CD14-positive monocyte (primary cell): Measurements from ENCODE around the gene GTPBP4. TPM values are rescaled to one million over a fixed set of nuclear protein-coding genes. Genes with fewer than 3 reads are reported as not detected.

Experiments
- DNase-seq, 3 donors: peaks; one replicate each; pipeline ENCODE4 v3.0.0-alpha.2; 2011 to 2022
- H2AFZ ChIP-seq: 2 replicates; pipeline ENCODE4 v1.6.0; 2012; ENCODE audit warnings: mild to moderate bottlenecking, low read depth, low read length, inconsistent platforms; ENCODE audit not compliant: insufficient read depth, poor library complexity, severe bottlenecking
- H3K27ac ChIP-seq, 2 donors: 1 replicate in 1 of 2; 2 replicates in 1 of 2; pipeline ENCODE4 v1.5.1; 2012 to 2013; ENCODE audit warnings: low read length in 2 of 2, control low read depth in 1 of 2, inconsistent platforms in 1 of 2, low read depth in 1 of 2, mild to moderate bottlenecking in 1 of 2
- H3K27me3 ChIP-seq, 2 donors: one replicate each; pipeline versions ENCODE4 v1.6.0 to v1.6.1; 2011 to 2013; ENCODE audit warnings: low read length in 2 of 2; ENCODE audit not compliant: control insufficient read depth in 2 of 2, insufficient read depth in 2 of 2
- H3K36me3 ChIP-seq, 2 donors: replicated peaks in 1 of 2; 1 replicate in 1 of 2; 2 replicates in 1 of 2; pipeline versions ENCODE4 v1.5.1 to v1.6.1; 2012 to 2013; ENCODE audit warnings: low read length in 2 of 2, control low read depth in 1 of 2, inconsistent platforms in 1 of 2, mild to moderate bottlenecking in 1 of 2; ENCODE audit not compliant: insufficient read depth in 2 of 2, control insufficient read depth in 1 of 2
- H3K4me1 ChIP-seq, 2 donors: 1 replicate in 1 of 2; 2 replicates in 1 of 2; pipeline versions ENCODE4 v1.5.1 to v1.6.1; 2012 to 2013; ENCODE audit warnings: low read length in 2 of 2, control low read depth in 1 of 2, inconsistent platforms in 1 of 2, mild to moderate bottlenecking in 1 of 2, moderate library complexity in 1 of 2; ENCODE audit not compliant: insufficient read depth in 2 of 2, control insufficient read depth in 1 of 2
- H3K4me2 ChIP-seq: replicated peaks from 2 replicates; pipeline ENCODE3; 2012; ENCODE audit warnings: low read length, moderate library complexity, mild to moderate bottlenecking; ENCODE audit not compliant: poor library complexity, severe bottlenecking; ENCODE audit errors: extremely low read depth
- H3K4me3 ChIP-seq, 3 experiments: fragments of 200-600 bp in 1 of 3; sonication (generic) in 1 of 3; replicated peaks in 1 of 3; 1 replicate in 2 of 3; 2 replicates in 1 of 3; pipeline ENCODE4 v1.5.1; 2011 to 2013; ENCODE audit warnings: low read length in 3 of 3, mild to moderate bottlenecking in 3 of 3, control low read depth in 2 of 3, low read depth in 2 of 3, inconsistent platforms in 1 of 3, moderate library complexity in 1 of 3
- H3K79me2 ChIP-seq: 2 replicates; pipeline ENCODE4 v1.6.0; 2012; ENCODE audit warnings: mild to moderate bottlenecking, control low read depth, inconsistent platforms, low read length, moderate library complexity; ENCODE audit not compliant: insufficient read depth
- H3K9ac ChIP-seq: 2 replicates; pipeline ENCODE4 v1.6.0; 2017; ENCODE audit warnings: low read length, mild to moderate bottlenecking; ENCODE audit not compliant: insufficient read depth, poor library complexity, severe bottlenecking
- H3K9me3 ChIP-seq, 2 donors: replicated peaks in 1 of 2; 1 replicate in 1 of 2; 2 replicates in 1 of 2; pipeline versions ENCODE4 v1.5.1 to v1.6.1; 2012 to 2013; ENCODE audit warnings: low read length in 2 of 2, control low read depth in 1 of 2; ENCODE audit not compliant: control insufficient read depth in 1 of 2, insufficient read depth in 1 of 2
- H4K20me1 ChIP-seq: 2 replicates; pipeline ENCODE4 v1.6.0; 2012; ENCODE audit warnings: mild to moderate bottlenecking, low read length, control low read depth, moderate library complexity; ENCODE audit not compliant: insufficient read depth
- H3K27ac Mint-ChIP-seq, 7 donors: one replicate each; pipeline ENCODE4 v1.8.0; 2020; ENCODE audit warnings: mild to moderate bottlenecking in 7 of 7, mixed read lengths in 7 of 7, moderate library complexity in 6 of 7, inconsistent platforms in 2 of 7
- H3K27me3 Mint-ChIP-seq, 3 donors: one replicate each; pipeline ENCODE4 v1.8.0; 2021 to 2022; ENCODE audit warnings: low read depth in 3 of 3, mild to moderate bottlenecking in 3 of 3, mixed read lengths in 3 of 3, moderate library complexity in 3 of 3, inconsistent platforms in 1 of 3
- H3K36me3 Mint-ChIP-seq, 2 donors: one replicate each; pipeline ENCODE4 v1.8.0; 2020; ENCODE audit warnings: mixed read lengths in 2 of 2, inconsistent platforms in 1 of 2, mild to moderate bottlenecking in 1 of 2
- H3K4me1 Mint-ChIP-seq: one replicate; pipeline ENCODE4 v1.8.0; 2020; ENCODE audit warnings: mild to moderate bottlenecking, mixed read lengths
- H3K4me3 Mint-ChIP-seq, 2 donors: one replicate each; pipeline ENCODE4 v1.8.0; 2020; ENCODE audit warnings: mild to moderate bottlenecking in 2 of 2, mixed read lengths in 2 of 2, moderate library complexity in 1 of 2
- H3K9me3 Mint-ChIP-seq, 7 donors: one replicate each; pipeline ENCODE4 v1.8.0; 2020 to 2022; ENCODE audit warnings: mixed read lengths in 7 of 7, mild to moderate bottlenecking in 6 of 7, moderate library complexity in 6 of 7, inconsistent platforms in 2 of 7
- WGBS: methylation state at CpG from one replicate; pipeline ENCODE4 v1.1.5; 2013; ENCODE audit warnings: missing lambda C conversion rate; ENCODE audit not compliant: insufficient coverage; 5-methylcytosine and 5-hydroxymethylcytosine counted together
- intact Hi-C, 2 donors: fragments of 100-400 bp; cut with micrococcal nuclease; formaldehyde crosslinking; loops; one replicate each; pipeline versions ENCODE4 v1.15.0 to v1.15.1; 2023
- polyA plus RNA-seq, 3 donors: library from polyadenylated mRNA; depleted of rRNA in 1 of 3; unstranded in 2 of 3; stranded (reverse) in 1 of 3; fragments of 300-500 nt in 2 of 3; fragments of >200 nt in 1 of 3; fragmentation: Illumina TruSeq in 2 of 3; gene quantifications; 1 replicate in 2 of 3; 2 replicates in 1 of 3; pipeline ENCODE4 v1.2.3, GENCODE V29; 2012 to 2021
- TF ChIP-seq, protein P1 (sequence below): fragments of 200-600 bp; IDR thresholded peaks from one replicate; pipeline ENCODE4 v1.8.0; 2022; ENCODE audit warnings: antibody characterized with exemption, mild to moderate bottlenecking

GTPBP4 gene
- polyA plus RNA-seq, 3 donors: 9.9 to 16.1 (median 12.2) TPM

DNA sequence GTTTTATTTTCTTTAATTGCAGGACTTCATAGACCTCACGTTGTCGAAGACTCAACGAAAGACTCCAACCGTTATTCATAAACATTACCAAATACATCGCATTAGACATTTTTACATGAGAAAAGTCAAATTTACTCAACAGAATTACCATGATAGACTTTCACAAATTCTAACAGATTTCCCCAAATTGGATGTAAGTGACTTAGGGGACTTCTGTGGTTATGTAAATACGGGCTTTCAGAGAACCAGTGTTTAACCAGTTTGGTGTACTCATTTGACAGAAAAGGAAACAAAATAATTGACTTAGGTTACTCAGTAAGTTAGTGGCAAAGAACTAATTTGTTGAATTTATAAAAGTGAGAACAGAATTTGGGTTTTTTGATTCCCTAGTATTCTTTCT lies 4.2 kb downstream of the GTPBP4 start:
- intact Hi-C loops: loop anchor here in 1 of 2 donors (5.0 kb wide), 1 partner anchor 50 kb away; no protein-coding TSS in a partner anchor
- TF ChIP-seq, protein P1, sequence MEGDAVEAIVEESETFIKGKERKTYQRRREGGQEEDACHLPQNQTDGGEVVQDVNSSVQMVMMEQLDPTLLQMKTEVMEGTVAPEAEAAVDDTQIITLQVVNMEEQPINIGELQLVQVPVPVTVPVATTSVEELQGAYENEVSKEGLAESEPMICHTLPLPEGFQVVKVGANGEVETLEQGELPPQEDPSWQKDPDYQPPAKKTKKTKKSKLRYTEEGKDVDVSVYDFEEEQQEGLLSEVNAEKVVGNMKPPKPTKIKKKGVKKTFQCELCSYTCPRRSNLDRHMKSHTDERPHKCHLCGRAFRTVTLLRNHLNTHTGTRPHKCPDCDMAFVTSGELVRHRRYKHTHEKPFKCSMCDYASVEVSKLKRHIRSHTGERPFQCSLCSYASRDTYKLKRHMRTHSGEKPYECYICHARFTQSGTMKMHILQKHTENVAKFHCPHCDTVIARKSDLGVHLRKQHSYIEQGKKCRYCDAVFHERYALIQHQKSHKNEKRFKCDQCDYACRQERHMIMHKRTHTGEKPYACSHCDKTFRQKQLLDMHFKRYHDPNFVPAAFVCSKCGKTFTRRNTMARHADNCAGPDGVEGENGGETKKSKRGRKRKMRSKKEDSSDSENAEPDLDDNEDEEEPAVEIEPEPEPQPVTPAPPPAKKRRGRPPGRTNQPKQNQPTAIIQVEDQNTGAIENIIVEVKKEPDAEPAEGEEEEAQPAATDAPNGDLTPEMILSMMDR: no peak
- peaks cover 15 to 20% of the 10 kb centered on the region in 2 donors for H3K4me1 ChIP-seq
- peak in 1 of 3 donors; percentile 57 for DNase-seq
- no peak overlapping the region for H3K4me2 ChIP-seq
- H4K20me1 ChIP-seq: peaks cover 30% of the 10 kb centered on the region
- Mint-ChIP-seq H3K4me1 (peaks cover 18% of the 10 kb centered on the region), H3K27me3 (peaks cover 0 to 2% (median 1%) of the 10 kb centered on the region in 3 donors), H3K9me3 (no peaks in the 10 kb centered on the region), H3K4me3 (no peak overlapping the region), H3K27ac (peak overlapping the region in 2 of 7 donors; percentile 7 to 49), H3K36me3 (peaks cover 57 to 71% of the 10 kb centered on the region in 2 donors)
- no peaks in the 10 kb centered on the region for H3K27me3 ChIP-seq
- H3K27ac ChIP-seq: peak overlapping the region in 1 of 2 donors; percentile 16
- no peak overlapping the region for H3K4me3 ChIP-seq
- H3K9me3 ChIP-seq: no peaks in the 10 kb centered on the region
- no peak overlapping the region for H3K9ac ChIP-seq
- peaks cover 49 to 59% of the 10 kb centered on the region in 2 donors for H3K36me3 ChIP-seq
- WGBS: 82% methylated on average over 2 of the region's 6 CpGs
- H2AFZ ChIP-seq: no peak overlapping the region
- peaks cover 59% of the 10 kb centered on the region for H3K79me2 ChIP-seq

DNA sequence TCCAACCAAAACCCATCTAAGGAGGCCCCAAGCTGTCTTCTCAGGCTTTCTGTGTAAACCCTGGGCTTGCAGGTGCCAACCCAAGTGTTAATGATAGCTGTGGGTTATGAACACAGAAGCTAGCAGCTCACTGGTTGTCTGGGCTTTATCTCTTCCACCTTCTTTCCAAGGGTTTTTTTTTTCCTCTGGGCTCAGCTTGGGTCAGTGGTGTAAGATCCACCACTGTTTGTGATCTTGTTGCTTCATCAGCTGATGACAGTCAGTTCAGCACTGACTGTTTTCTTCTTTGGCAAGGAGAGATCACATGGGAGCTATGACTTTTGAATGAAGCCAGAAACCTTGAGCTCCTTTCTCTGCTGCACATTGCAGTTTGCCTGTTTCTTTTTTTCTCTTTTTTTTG lies 4.6 kb downstream of the GTPBP4 start:
- H3K79me2 ChIP-seq: peaks cover 55% of the 10 kb centered on the region
- no peak overlapping the region for H3K4me3 ChIP-seq
- TF ChIP-seq, protein P1: no peak
- no peak overlapping the region for H3K4me2 ChIP-seq
- no peak overlapping the region for H3K4me3 Mint-ChIP-seq
- H3K9me3 Mint-ChIP-seq: no peaks in the 10 kb centered on the region
- H3K27me3 Mint-ChIP-seq: peaks cover 0 to 2% (median 1%) of the 10 kb centered on the region in 3 donors
- H4K20me1 ChIP-seq: peaks cover 30% of the 10 kb centered on the region
- no peak overlapping the region for H3K9ac ChIP-seq
- peaks cover 53 to 63% of the 10 kb centered on the region in 2 donors for H3K36me3 ChIP-seq
- H2AFZ ChIP-seq: no peak overlapping the region
- H3K36me3 Mint-ChIP-seq: peaks cover 61 to 75% of the 10 kb centered on the region in 2 donors
- intact Hi-C loops: loop anchor here in 1 of 2 donors (5.0 kb wide), 1 partner anchor 49 kb away; no protein-coding TSS in a partner anchor
- no peaks in the 10 kb centered on the region for H3K27me3 ChIP-seq
- peaks cover 16% of the 10 kb centered on the region for H3K4me1 Mint-ChIP-seq
- peak overlapping the region in 1 of 2 donors; percentile 16 for H3K27ac ChIP-seq
- no peaks in the 10 kb centered on the region for H3K9me3 ChIP-seq
- H3K4me1 ChIP-seq: peaks cover 12 to 16% of the 10 kb centered on the region in 2 donors
- H3K27ac Mint-ChIP-seq: peak overlapping the region in 1 of 7 donors; percentile 49
- peak in 1 of 3 donors; percentile 44 for DNase-seq
